ENCODE results near the gene ISOC2. TPM values are rescaled to one million over a fixed set of nuclear protein-coding genes. Genes with fewer than 3 reads are reported as not detected.

Gene ISOC2
- total RNA-seq, 1 experiment from 2014 or later = 251 TPM

DNA sequence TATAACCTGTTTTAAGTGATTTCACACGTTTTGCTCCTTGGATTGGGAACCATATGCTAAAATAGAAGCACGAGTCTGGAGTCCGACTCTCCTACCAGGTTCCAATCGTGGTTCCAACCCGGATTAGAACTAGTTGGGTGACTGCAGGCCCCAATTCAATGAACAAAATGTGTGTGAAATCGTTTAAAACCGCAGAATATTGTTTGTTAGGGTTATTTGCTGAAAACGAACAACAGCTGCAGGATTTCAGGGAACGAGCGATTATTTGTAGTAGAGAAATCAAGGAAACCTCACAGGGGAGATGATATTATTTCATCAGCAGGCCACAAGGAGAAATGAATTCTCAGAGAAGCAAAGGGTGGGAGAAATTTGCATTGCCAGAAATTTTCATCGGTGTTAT lies 43.5 kb upstream of the ISOC2 start:
- H3K9ac ChIP-seq (ENCODE audit: low read length) = no peak overlapping the region
- ATAC-seq (no peak), DNase-seq (no peak)
- no peaks in the 10 kb centered on the region for H3F3A ChIP-seq (ENCODE audit: low read length, unreplicated experiment)
- H3K27me3 ChIP-seq (ENCODE audit: low read length) = no peaks in the 10 kb centered on the region
- no peaks in the 10 kb centered on the region for H4K20me1 ChIP-seq (ENCODE audit: low read length)
- TF ChIP-seq, protein P1, sequence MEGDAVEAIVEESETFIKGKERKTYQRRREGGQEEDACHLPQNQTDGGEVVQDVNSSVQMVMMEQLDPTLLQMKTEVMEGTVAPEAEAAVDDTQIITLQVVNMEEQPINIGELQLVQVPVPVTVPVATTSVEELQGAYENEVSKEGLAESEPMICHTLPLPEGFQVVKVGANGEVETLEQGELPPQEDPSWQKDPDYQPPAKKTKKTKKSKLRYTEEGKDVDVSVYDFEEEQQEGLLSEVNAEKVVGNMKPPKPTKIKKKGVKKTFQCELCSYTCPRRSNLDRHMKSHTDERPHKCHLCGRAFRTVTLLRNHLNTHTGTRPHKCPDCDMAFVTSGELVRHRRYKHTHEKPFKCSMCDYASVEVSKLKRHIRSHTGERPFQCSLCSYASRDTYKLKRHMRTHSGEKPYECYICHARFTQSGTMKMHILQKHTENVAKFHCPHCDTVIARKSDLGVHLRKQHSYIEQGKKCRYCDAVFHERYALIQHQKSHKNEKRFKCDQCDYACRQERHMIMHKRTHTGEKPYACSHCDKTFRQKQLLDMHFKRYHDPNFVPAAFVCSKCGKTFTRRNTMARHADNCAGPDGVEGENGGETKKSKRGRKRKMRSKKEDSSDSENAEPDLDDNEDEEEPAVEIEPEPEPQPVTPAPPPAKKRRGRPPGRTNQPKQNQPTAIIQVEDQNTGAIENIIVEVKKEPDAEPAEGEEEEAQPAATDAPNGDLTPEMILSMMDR (conservative IDR thresholded peaks at IDR 0.05; ENCODE audit: low read depth, low read length) = no peak
- TF ChIP-seq EZH2phosphoT487 (IDR thresholded peaks at IDR 0.05; ENCODE audit: borderline replicate concordance, low read length) (no peak), EZH2 (IDR thresholded peaks at IDR 0.05; ENCODE audit: low read length, unreplicated experiment) (no peak)
- no peak overlapping the region for H3K4me3 ChIP-seq (ENCODE audit: low read length)
- H2AFZ ChIP-seq (ENCODE audit: low read length) = no peak overlapping the region
- no peaks in the 10 kb centered on the region for H3K9me2 ChIP-seq (replicated peaks; ENCODE audit: low read length)
- H3K27ac ChIP-seq (ENCODE audit: low read length) = no peak overlapping the region
- no TSS peak for BruUV-seq (replicated peaks)
- ChIA-PET POLR2A (ENCODE audit: unreplicated experiment) (interaction anchor here (0.5 kb wide), 1 partner anchor 12 kb away, joined by 3 read pairs; no protein-coding TSS in a partner anchor), CTCF (interaction anchor here (0.6 to 1.7 kb wide), 4 partner anchors 38 to 343 kb away, joined by 3 to 33 read pairs (median 4); no protein-coding TSS in a partner anchor)
- H3K36me3 ChIP-seq (ENCODE audit: low read depth, low read length) = no peaks in the 10 kb centered on the region
- intact Hi-C loops (cut with micrococcal nuclease) = loop anchor here (1.0 to 5.0 kb wide), 2 partner anchors 37 to 363 kb away; no protein-coding TSS in a partner anchor
- H3K79me2 ChIP-seq (ENCODE audit: low read length) = no peaks in the 10 kb centered on the region
- H3K4me1 ChIP-seq (ENCODE audit: insufficient read depth, low read length) = no peaks in the 10 kb centered on the region; the same call in 1 of the 2 replicates
- H3K4me2 ChIP-seq (ENCODE audit: low read length) = no peak overlapping the region
- no peaks in the 10 kb centered on the region for H3K9me3 ChIP-seq (ENCODE audit: low read length)

DNA sequence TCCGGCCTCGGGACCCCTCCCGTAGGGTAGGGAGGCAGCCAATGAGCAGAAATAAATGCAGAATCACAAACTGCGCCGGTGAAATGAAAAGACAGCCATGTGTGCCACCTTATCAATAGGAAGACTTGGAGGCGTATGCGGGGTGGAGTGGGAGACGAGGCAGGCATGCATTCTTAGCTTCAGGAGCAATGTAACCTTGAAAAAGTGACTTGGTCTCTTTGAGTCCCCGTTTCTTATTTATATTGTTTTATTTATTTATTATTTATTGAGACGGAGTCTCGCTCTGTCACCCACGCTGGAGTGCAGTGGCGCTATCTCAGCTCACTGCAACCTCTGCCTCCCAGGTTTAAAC lies 42.8 kb upstream of the ISOC2 start:
- peak overlapping the region; percentile 85 for H2AFZ ChIP-seq (ENCODE audit: low read length)
- H3K4me1 ChIP-seq (ENCODE audit: insufficient read depth, low read length) = no peaks in the 10 kb centered on the region; the same call in 1 of the 2 replicates
- H4K20me1 ChIP-seq (ENCODE audit: low read length) = no peaks in the 10 kb centered on the region
- no peak overlapping the region for H3K9ac ChIP-seq (ENCODE audit: low read length)
- TF ChIP-seq EZH2 (IDR thresholded peaks at IDR 0.05; ENCODE audit: low read length, unreplicated experiment) = no peak
- no peak for TF ChIP-seq EZH2phosphoT487 (IDR thresholded peaks at IDR 0.05; ENCODE audit: borderline replicate concordance, low read length)
- TF ChIP-seq, protein P1 (conservative IDR thresholded peaks at IDR 0.05; ENCODE audit: low read depth, low read length) = no peak; the same call in 1 of the 2 replicates
- POLR2A ChIA-PET (ENCODE audit: unreplicated experiment) = no interaction called here
- H3K4me3 ChIP-seq (ENCODE audit: low read length) = peak overlapping the region; percentile 51; the same call in 1 of the 2 replicates
- no peaks in the 10 kb centered on the region for H3K79me2 ChIP-seq (ENCODE audit: low read length)
- peak overlapping the region; percentile 72 for H3K4me2 ChIP-seq (ENCODE audit: low read length)
- no peaks in the 10 kb centered on the region for H3K9me2 ChIP-seq (replicated peaks; ENCODE audit: low read length)
- DNase-seq (no peak), ATAC-seq (no peak)
- BruUV-seq (replicated peaks) = no TSS peak
- no peaks in the 10 kb centered on the region for H3K36me3 ChIP-seq (ENCODE audit: low read depth, low read length)
- CTCF ChIA-PET = interaction anchor here (0.6 to 1.7 kb wide), 15 partner anchors 10 to 667 kb away, joined by 3 to 33 read pairs (median 4); partner anchors contain the start of genes FIZ1, ISOC2, NAT14 and SSC5D
- no peaks in the 10 kb centered on the region for H3K27me3 ChIP-seq (ENCODE audit: low read length)
- no peaks in the 10 kb centered on the region for H3K9me3 ChIP-seq (ENCODE audit: low read length)
- no peaks in the 10 kb centered on the region for H3F3A ChIP-seq (ENCODE audit: low read length, unreplicated experiment)
- H3K27ac ChIP-seq (ENCODE audit: low read length) = no peak overlapping the region
- intact Hi-C loops (cut with micrococcal nuclease) = loop anchor here (1.0 to 5.0 kb wide), 2 partner anchors 36 to 362 kb away; no protein-coding TSS in a partner anchor

Measured in PC-3 (cell line).